Kidney capillary endothelial cell (primary cell): Measurements from ENCODE around the gene BEAN1.

Source experiments
- DNase-seq: peaks from one replicate; pipeline ENCODE4 v3.0.0-alpha.2; 2018; ENCODE audit warnings: low spot score

The BEAN1 gene

GRCh38 chr16:66521951-66522771, 95.1 kb downstream of the BEAN1 start:
- no peak for DNase-seq

- DNase-seq: no peak
Observed at GRCh38 chr16:66522816-66523590, 95.9 kb downstream of the BEAN1 start.

- DNase-seq: no peak
Observed at GRCh38 chr16:66523861-66524354, 96.8 kb downstream of the BEAN1 start.

- no peak for DNase-seq
Observed at GRCh38 chr16:66524601-66525164, 97.6 kb downstream of the BEAN1 start.

- no peak for DNase-seq
Observed at GRCh38 chr16:66525396-66526180, 98.5 kb downstream of the BEAN1 start.

- DNase-seq: no peak
Observed at GRCh38 chr16:66528294-66528693, 101.2 kb downstream of the BEAN1 start.

GRCh38 chr16:66529475-66529874, 102.4 kb downstream of the BEAN1 start:
- DNase-seq: no peak
